Transverse colon (tissue), 4 donors: ENCODE data around the gene FUOM. TPM values are rescaled to one million over a fixed set of nuclear protein-coding genes. Genes with fewer than 3 reads are reported as not detected.
A peak's percentile ranks its signal among the peaks of the same experiment; 100 is the strongest.

ENCODE experiments used
- DNase-seq: peaks from one replicate; pipeline ENCODE4 v3.0.0-alpha.2; 2019
- H3K27ac ChIP-seq, 4 donors: fragments of 200-600 bp; sonication (generic); 2 replicates each; pipeline ENCODE4 v1.5.1; 2016 to 2018; ENCODE audit warnings: inconsistent platforms in 4 of 4
- H3K27me3 ChIP-seq: fragments of 200-600 bp; sonication (generic); 2 replicates; pipeline ENCODE4 v1.5.1; 2017; ENCODE audit warnings: inconsistent platforms
- H3K36me3 ChIP-seq, 4 donors: fragments of 200-600 bp; sonication (generic); 2 replicates each; pipeline ENCODE4 v1.5.1; 2017 to 2019; ENCODE audit warnings: inconsistent platforms in 4 of 4
- H3K4me1 ChIP-seq, 4 donors: fragments of 200-600 bp; sonication (generic); 2 replicates each; pipeline ENCODE4 v1.5.1; 2017 to 2020; ENCODE audit warnings: inconsistent platforms in 4 of 4
- H3K4me3 ChIP-seq, 4 donors: fragments of 200-600 bp; sonication (generic); 1 replicate in 1 of 4; 2 replicates in 3 of 4; pipeline versions ENCODE4 v1.5.1 to v1.6.1; 2017 to 2019; ENCODE audit warnings: inconsistent platforms in 4 of 4
- H3K9me3 ChIP-seq, 2 donors: fragments of 200-600 bp; sonication (generic); 2 replicates each; pipeline ENCODE4 v1.5.1; 2017 to 2019; ENCODE audit warnings: inconsistent platforms in 2 of 2
- EP300 ChIP-seq: sonication (generic); formaldehyde crosslinking; IDR thresholded peaks from one replicate; pipeline ENCODE4 v1.6.1; 2017; ENCODE audit warnings: antibody characterized with exemption, low read depth
- POLR2A ChIP-seq: fragments of 450-650 bp; IDR thresholded peaks from one replicate; pipeline ENCODE4 v1.6.1; 2016; ENCODE audit warnings: antibody characterized with exemption, mild to moderate bottlenecking, moderate library complexity
- POLR2AphosphoS5 ChIP-seq, 3 donors: sonication (generic); formaldehyde crosslinking; IDR thresholded peaks; one replicate each; pipeline ENCODE4 v1.6.1; 2016; ENCODE audit warnings: antibody characterized with exemption in 3 of 3
- WGBS, 2 donors: methylation state at CpG; one replicate each; pipeline ENCODE4 v1.1.5; 2018; ENCODE audit warnings: low coverage in 1 of 2; 5-methylcytosine and 5-hydroxymethylcytosine counted together
- in situ Hi-C, 4 donors: fragments of 200-750 bp; cut with MboI; loops; one replicate each; pipeline versions ENCODE4 v1.15.0 to v1.15.1; 2017; ENCODE audit warnings: low sequenced_read_pairs in 3 of 4, low pct_ligation_motif_present in 1 of 4, low pct_unique_long_range_greater_than_20kb in 1 of 4
- intact Hi-C: fragments of 100-400 bp; cut with DNase I; formaldehyde crosslinking; loops from one replicate; pipeline ENCODE4 v1.15.1; 2023; ENCODE audit warnings: low total_unique reads
- total RNA-seq, 4 donors: library from RNA; depleted of rRNA; stranded (reverse); fragments of >200 nt; gene quantifications; one replicate each; pipeline ENCODE4 v1.1.0, GENCODE V29; 2016
- TF ChIP-seq, protein P1 (sequence below), 5 experiments: fragments of 200-600 bp in 3 of 5; fragments of 450-650 bp in 2 of 5; sonication (generic) in 3 of 5; IDR thresholded peaks; 1 replicate in 2 of 5; 2 replicates in 3 of 5; pipeline ENCODE4 v1.5.1; 2016 to 2017; ENCODE audit warnings: antibody characterized with exemption in 5 of 5, inconsistent platforms in 3 of 5, mild to moderate bottlenecking in 2 of 5, moderate library complexity in 1 of 5

FUOM gene
- total RNA-seq, 4 donors from 2014 or later, result 1.2 to 43.3 (median 28.8) TPM

DNA sequence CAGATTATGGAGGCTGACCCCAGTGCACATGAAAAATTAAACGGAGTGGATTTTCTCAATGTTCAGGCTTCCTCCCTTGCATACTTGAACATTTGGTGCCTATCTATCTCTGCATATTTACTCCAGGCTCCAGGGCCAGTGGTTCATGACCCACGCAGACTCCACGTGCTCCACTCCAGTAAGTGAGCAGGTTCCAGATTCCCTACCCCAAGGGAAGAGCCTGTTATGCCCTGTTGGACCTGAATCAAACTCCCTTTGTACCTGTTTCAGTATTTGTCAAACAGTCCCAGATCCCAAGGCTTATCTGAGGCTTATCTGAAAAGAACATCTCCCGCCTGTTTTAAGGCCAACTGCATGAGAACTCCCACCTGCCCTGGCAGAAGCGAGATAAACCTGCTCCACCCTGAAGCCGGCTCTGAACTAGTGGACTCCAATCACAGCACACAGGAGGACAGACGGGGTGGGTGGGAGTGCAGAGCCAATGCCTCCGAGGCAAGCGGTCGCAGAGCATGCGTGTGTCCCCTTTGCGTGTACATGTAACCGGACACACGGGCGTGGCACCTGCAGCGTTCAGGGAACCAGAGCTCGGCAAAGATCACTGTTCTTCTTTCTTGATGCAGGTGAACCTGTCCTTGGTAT lies 2.3 kb upstream of the FUOM start:
- in situ Hi-C loops, result no loop called here
- no peak for DNase-seq

GRCh38 chr10:133359554-133359971 lies 1.7 kb upstream of the FUOM start:
- Histone ChIP-seq H3K27ac (peak overlapping the region; percentile 29 to 81 (median 38)), H3K27me3 (no peaks in the 10 kb centered on the region), H3K4me1 (peaks cover 5 to 36% (median 25%) of the 10 kb centered on the region in 4 donors), H3K36me3 (peaks cover 0 to 13% (median 6%) of the 10 kb centered on the region in 4 donors), H3K4me3 (no peak overlapping the region), H3K9me3 (no peaks in the 10 kb centered on the region)
- in situ Hi-C loops, result no loop called here
- 28 to 33% methylated on average over 1 to 6 of the region's 6 CpGs for WGBS, 2 donors
- peak; percentile 82 for DNase-seq
- intact Hi-C loops, result no loop called here
- TF ChIP-seq POLR2AphosphoS5 (IDR thresholded peaks at IDR 0.05) (peak in 2 of 3 donors; percentile 35 to 40), POLR2A (no peak)
- TF ChIP-seq, protein P1, sequence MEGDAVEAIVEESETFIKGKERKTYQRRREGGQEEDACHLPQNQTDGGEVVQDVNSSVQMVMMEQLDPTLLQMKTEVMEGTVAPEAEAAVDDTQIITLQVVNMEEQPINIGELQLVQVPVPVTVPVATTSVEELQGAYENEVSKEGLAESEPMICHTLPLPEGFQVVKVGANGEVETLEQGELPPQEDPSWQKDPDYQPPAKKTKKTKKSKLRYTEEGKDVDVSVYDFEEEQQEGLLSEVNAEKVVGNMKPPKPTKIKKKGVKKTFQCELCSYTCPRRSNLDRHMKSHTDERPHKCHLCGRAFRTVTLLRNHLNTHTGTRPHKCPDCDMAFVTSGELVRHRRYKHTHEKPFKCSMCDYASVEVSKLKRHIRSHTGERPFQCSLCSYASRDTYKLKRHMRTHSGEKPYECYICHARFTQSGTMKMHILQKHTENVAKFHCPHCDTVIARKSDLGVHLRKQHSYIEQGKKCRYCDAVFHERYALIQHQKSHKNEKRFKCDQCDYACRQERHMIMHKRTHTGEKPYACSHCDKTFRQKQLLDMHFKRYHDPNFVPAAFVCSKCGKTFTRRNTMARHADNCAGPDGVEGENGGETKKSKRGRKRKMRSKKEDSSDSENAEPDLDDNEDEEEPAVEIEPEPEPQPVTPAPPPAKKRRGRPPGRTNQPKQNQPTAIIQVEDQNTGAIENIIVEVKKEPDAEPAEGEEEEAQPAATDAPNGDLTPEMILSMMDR (IDR thresholded peaks at IDR 0.05), result no peak

More for the DNA sequence above, 2.3 kb upstream of the FUOM start:
- 53% methylated on average over 17 of the region's 17 CpGs; no CpG with 5 or more reads in 1 of the 2 donors for WGBS, 2 donors
- H3K27me3 ChIP-seq, result no peaks in the 10 kb centered on the region
- H3K4me3 ChIP-seq, result no peak overlapping the region
- TF ChIP-seq POLR2AphosphoS5 (IDR thresholded peaks at IDR 0.05) (no peak), POLR2A (no peak), EP300 (no peak)
- TF ChIP-seq, protein P1 (IDR thresholded peaks at IDR 0.05), result no peak
- no peaks in the 10 kb centered on the region for H3K9me3 ChIP-seq
- peak overlapping the region; percentile 29 to 81 (median 38) for H3K27ac ChIP-seq
- peaks cover 5 to 41% (median 25%) of the 10 kb centered on the region in 4 donors for H3K4me1 ChIP-seq
- H3K36me3 ChIP-seq, result peaks cover 0 to 16% (median 6%) of the 10 kb centered on the region in 4 donors
- intact Hi-C loops, result no loop called here

DNA sequence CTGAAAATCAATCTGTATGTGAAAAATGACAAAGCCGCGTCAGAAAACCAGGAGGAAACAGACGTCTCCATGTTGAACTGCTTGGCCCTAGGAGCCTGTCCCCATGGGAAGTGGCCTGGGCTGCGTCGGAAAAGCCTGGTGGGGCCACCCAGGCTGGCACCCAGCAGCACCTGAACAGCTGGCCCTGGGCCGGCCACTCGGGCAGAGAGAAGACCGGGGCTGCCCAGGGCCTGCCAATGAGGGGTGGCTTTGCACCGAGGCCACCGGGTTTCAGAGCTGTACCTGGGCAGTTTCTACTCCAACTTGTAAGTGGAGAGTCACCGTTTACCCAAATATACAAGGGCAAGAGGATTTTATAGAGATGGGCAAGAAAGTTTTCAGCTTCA lies 1.1 kb upstream of the FUOM start:
- no peak for DNase-seq
- Histone ChIP-seq H3K9me3 (no peaks in the 10 kb centered on the region), H3K27me3 (no peaks in the 10 kb centered on the region), H3K27ac (peak overlapping the region; percentile 29 to 81 (median 42)), H3K36me3 (peaks cover 0 to 9% (median 4%) of the 10 kb centered on the region in 4 donors), H3K4me1 (peaks cover 5 to 33% (median 25%) of the 10 kb centered on the region in 4 donors), H3K4me3 (no peak overlapping the region)
- intact Hi-C loops (no loop called here), in situ Hi-C loops (no loop called here)
- TF ChIP-seq EP300, result no peak
- TF ChIP-seq, protein P1 (IDR thresholded peaks at IDR 0.05), result no peak
- no peak for TF ChIP-seq POLR2AphosphoS5 (IDR thresholded peaks at IDR 0.05)
- WGBS, 2 donors, result 84% methylated on average over 11 of the region's 11 CpGs; no CpG with 5 or more reads in 1 of the 2 donors

DNA sequence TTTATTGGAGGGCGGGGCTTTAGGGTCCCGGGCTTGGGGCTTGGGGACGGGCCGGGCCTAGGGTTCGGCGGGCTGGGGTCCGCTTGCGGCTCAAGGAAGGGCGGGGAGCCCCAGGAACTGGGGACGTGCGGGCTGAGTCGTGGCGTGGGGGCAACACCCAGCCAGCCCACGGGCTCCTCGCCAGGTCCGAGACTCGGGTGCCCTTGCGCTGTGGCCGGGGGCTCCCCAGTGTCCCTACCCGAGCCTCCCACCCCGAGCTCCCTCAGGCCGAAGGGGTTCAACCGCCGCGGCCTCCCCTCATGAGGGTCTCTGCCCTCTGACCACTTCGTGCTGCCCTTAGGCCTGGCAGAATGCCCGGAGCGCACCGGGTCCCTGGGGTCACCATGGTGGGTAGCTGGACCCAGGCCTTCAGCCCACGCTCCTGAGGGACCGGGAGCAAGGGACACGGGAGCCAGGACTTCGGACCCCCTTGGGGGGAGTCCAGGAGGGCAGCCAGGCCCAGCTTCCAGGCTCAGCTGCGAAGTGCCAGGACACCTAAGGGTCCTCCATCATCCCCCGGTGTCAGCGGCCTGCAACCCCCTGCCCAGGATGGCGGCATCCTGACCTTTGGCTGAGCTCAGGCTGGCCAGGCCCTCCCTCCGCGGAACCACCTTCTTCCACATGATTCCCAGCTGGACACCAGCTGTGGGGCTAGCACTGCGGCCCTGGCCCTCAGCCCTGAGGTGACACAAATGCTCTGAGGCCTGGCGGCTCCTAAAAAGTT lies 524 bp upstream of the FUOM start:
- in situ Hi-C loops (no loop called here), intact Hi-C loops (no loop called here)
- peaks cover 5 to 33% (median 25%) of the 10 kb centered on the region in 4 donors for H3K4me1 ChIP-seq
- peak overlapping the region; percentile 35 to 81 (median 64) for H3K27ac ChIP-seq
- peaks cover 0 to 8% (median 2%) of the 10 kb centered on the region in 4 donors for H3K36me3 ChIP-seq
- H3K9me3 ChIP-seq, result no peaks in the 10 kb centered on the region
- 83% methylated on average over 26 of the region's 41 CpGs; no CpG with 5 or more reads in 1 of the 2 donors for WGBS, 2 donors
- no peak for DNase-seq
- H3K4me3 ChIP-seq, result peak overlapping the region in 1 of 4 donors; percentile 58
- TF ChIP-seq POLR2A (no peak), EP300 (no peak), POLR2AphosphoS5 (IDR thresholded peaks at IDR 0.05) (peak in 1 of 3 donors; percentile 18)
- TF ChIP-seq, protein P1 (IDR thresholded peaks at IDR 0.05), result no peak
- H3K27me3 ChIP-seq, result no peaks in the 10 kb centered on the region
